Measurements from ENCODE around the gene PPP1R11. TPM values are rescaled to one million over a fixed set of nuclear protein-coding genes. Genes with fewer than 3 reads are reported as not detected.

The PPP1R11 gene
- total RNA-seq, 1 experiment from 2014 or later: 23.8 TPM

DNA sequence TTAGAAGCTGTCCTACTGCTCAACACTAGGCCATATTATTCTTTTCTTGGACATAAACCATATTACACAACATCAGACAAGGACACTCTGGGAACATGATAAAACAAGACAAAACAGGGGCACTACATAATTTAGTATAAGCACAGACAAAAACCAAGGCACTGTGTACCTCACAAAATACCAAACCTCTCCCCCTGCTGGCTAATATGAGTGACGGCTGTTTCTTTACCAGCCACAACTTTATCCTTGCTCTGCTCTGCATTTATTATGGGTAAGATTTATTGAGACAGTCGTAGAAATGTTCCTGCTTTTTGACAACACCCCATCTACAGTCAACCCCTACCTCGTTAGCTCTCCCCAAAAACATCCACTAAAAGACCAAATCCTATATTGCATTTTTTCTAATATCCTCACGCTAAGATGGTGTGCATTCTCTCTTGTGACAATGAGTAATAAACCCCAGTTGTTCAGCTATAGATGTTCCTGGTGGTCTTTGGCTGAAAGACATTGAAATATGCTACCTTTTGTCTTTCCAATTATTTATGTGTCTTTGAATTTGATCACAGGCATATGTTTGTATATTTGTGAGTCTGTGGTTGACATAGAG is 29.7 kb upstream of the PPP1R11 start:
- Histone ChIP-seq H3K18ac (ENCODE audit: insufficient read length, low read depth, low read length) (no peak overlapping the region), H3K23ac (ENCODE audit: insufficient read length, low read depth, low read length) (no peak overlapping the region), H2BK15ac (ENCODE audit: low read depth, low read length) (no peak overlapping the region), H3K79me2 (ENCODE audit: insufficient read depth, low read length) (no peaks in the 10 kb centered on the region), H3K4me2 (ENCODE audit: insufficient read depth, insufficient read length, low read length) (no peak overlapping the region), H4K8ac (replicated peaks; ENCODE audit: insufficient read length, low read depth, low read length) (no peak overlapping the region), H2AFZ (ENCODE audit: low read length) (no peak overlapping the region), H3K79me1 (ENCODE audit: insufficient read depth, low read depth, low read length, poor library complexity, severe bottlenecking) (no peaks in the 10 kb centered on the region), H3K9ac (ENCODE audit: extremely low read depth, insufficient read length, low read length) (no peak overlapping the region), H3K56ac (ENCODE audit: insufficient read length, low read depth, low read length) (no peak overlapping the region), H2BK120ac (ENCODE audit: low read depth, low read length, poor library complexity, severe bottlenecking) (no peak overlapping the region), H2AK5ac (ENCODE audit: insufficient read length, low read length) (no peak overlapping the region), H4K20me1 (ENCODE audit: control insufficient read depth, insufficient read depth, insufficient read length) (no peaks in the 10 kb centered on the region), H2BK12ac (ENCODE audit: insufficient read length, low read depth, low read length) (no peak overlapping the region), H3K4ac (ENCODE audit: low read depth, low read length) (no peak overlapping the region), H3K23me2 (ENCODE audit: insufficient read length, low read depth, low read length, poor library complexity, severe bottlenecking) (no peaks in the 10 kb centered on the region), H3T11ph (ENCODE audit: low read length) (no peak overlapping the region), H2BK5ac (ENCODE audit: insufficient read length, low read length) (no peak overlapping the region), H3K14ac (ENCODE audit: insufficient read depth, low read length) (no peak overlapping the region), H3K27me3 (ENCODE audit: insufficient read depth, low read length) (no peaks in the 10 kb centered on the region), H4K91ac (ENCODE audit: insufficient read length, low read depth, low read length) (no peak overlapping the region), H3K27ac (ENCODE audit: insufficient read length, low read depth, low read length) (no peak overlapping the region), H2BK20ac (ENCODE audit: low read depth, low read length, poor library complexity, severe bottlenecking) (no peak overlapping the region), H3K9me3 (ENCODE audit: control insufficient read depth, low read depth, low read length) (no peaks in the 10 kb centered on the region), H4K5ac (ENCODE audit: insufficient read length, low read depth, low read length) (no peak overlapping the region), H3K4me1 (ENCODE audit: insufficient read depth, low read length) (no peaks in the 10 kb centered on the region)
- no CpG with 5 or more reads among the region's 4 CpGs for WGBS (ENCODE audit: extremely low coverage, insufficient read length, low lambda C conversion rate)
- Mint-ChIP-seq H3K4me3 (no peak overlapping the region), H3K27me3 (ENCODE audit: low read depth) (no peaks in the 10 kb centered on the region), H3K27ac (no peak overlapping the region), H3K9me3 (no peaks in the 10 kb centered on the region), H3K36me3 (ENCODE audit: insufficient read depth in 1 of 3, low read depth in 3 of 3) (no peaks in the 10 kb centered on the region; a peak in 1 of 7 replicates), H3K4me1 (no peaks in the 10 kb centered on the region)
- no peak for DNase-seq
- TF ChIP-seq, protein P1, sequence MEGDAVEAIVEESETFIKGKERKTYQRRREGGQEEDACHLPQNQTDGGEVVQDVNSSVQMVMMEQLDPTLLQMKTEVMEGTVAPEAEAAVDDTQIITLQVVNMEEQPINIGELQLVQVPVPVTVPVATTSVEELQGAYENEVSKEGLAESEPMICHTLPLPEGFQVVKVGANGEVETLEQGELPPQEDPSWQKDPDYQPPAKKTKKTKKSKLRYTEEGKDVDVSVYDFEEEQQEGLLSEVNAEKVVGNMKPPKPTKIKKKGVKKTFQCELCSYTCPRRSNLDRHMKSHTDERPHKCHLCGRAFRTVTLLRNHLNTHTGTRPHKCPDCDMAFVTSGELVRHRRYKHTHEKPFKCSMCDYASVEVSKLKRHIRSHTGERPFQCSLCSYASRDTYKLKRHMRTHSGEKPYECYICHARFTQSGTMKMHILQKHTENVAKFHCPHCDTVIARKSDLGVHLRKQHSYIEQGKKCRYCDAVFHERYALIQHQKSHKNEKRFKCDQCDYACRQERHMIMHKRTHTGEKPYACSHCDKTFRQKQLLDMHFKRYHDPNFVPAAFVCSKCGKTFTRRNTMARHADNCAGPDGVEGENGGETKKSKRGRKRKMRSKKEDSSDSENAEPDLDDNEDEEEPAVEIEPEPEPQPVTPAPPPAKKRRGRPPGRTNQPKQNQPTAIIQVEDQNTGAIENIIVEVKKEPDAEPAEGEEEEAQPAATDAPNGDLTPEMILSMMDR (conservative IDR thresholded peaks at IDR 0.05): peak; percentile 69
